ENCODE data around the gene WDR64. TPM values are rescaled to one million over a fixed set of nuclear protein-coding genes. Genes with fewer than 3 reads are reported as not detected.

Gene WDR64
- polyA plus RNA-seq, 2 of the 4 experiments (the other 2 are of a cell fraction), result not detected

DNA sequence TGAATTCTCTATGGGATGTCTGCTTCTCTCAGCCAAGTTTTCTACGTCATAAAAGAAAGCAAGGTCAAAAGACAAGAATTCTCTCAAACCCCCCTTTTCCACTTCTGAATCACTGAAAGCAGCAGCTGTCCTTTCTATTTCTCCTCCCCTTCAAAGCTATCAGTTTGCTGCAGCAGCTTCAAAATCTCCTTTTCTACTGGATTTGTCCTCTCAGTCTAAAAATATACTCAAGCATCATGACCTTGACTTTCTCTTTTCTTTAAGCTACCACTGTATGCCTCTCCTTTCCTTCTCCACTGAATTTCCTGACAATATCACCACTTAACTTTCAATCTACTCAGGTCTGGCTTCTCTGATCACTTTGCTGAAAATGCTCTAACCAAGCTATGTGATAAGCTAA is 1.9 kb downstream of the WDR64 start:
- WGBS (ENCODE audit: missing lambda C conversion rate), result 90% methylated on average over 1 of the region's 1 CpG
- no peak for FAIRE-seq

GRCh38 chr1:241654641-241655040 is 2.6 kb downstream of the WDR64 start:
- POLR2A ChIA-PET, result no interaction called here
- H3K9me3 ChIP-seq, result no peaks in the 10 kb centered on the region
- peaks cover 12% of the 10 kb centered on the region; the same call in 1 of the 3 replicates for H3K4me1 ChIP-seq
- ATAC-seq, result no peak
- H3K4me2 ChIP-seq, result no peak overlapping the region
- CTCF ChIA-PET, result no interaction called here
- TF ChIP-seq, protein P1, sequence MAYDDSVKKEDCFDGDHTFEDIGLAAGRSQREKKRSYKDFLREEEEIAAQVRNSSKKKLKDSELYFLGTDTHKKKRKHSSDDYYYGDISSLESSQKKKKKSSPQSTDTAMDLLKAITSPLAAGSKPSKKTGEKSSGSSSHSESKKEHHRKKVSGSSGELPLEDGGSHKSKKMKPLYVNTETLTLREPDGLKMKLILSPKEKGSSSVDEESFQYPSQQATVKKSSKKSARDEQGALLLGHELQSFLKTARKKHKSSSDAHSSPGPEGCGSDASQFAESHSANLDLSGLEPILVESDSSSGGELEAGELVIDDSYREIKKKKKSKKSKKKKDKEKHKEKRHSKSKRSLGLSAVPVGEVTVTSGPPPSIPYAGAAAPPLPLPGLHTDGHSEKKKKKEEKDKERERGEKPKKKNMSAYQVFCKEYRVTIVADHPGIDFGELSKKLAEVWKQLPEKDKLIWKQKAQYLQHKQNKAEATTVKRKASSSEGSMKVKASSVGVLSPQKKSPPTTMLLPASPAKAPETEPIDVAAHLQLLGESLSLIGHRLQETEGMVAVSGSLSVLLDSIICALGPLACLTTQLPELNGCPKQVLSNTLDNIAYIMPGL (CRISPR knock-in tag; IDR thresholded peaks at IDR 0.05; ENCODE audit: borderline replicate concordance), result no peak
- TF ChIP-seq HOXB13 (CRISPR knock-in tag; IDR thresholded peaks at IDR 0.05; ENCODE audit: low read depth) (no peak), RARB (CRISPR knock-in tag; IDR thresholded peaks at IDR 0.05) (no peak), HEYL (CRISPR knock-in tag; IDR thresholded peaks at IDR 0.05) (no peak), MAX (IDR thresholded peaks at IDR 0.05) (no peak)
- TF ChIP-seq, protein P2, sequence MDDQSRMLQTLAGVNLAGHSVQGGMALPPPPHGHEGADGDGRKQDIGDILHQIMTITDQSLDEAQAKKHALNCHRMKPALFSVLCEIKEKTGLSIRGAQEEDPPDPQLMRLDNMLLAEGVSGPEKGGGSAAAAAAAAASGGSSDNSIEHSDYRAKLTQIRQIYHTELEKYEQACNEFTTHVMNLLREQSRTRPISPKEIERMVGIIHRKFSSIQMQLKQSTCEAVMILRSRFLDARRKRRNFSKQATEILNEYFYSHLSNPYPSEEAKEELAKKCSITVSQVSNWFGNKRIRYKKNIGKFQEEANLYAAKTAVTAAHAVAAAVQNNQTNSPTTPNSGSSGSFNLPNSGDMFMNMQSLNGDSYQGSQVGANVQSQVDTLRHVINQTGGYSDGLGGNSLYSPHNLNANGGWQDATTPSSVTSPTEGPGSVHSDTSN (IDR thresholded peaks at IDR 0.05), result no peak
- DNase-seq (ENCODE audit: low read depth in 1 of 2, low spot score in 1 of 2), result no peak
- no peak overlapping the region for H3K4me3 ChIP-seq
- WGBS (ENCODE audit: missing lambda C conversion rate), result 57% methylated on average over 1 of the region's 1 CpG
- no peak overlapping the region for H3K27ac ChIP-seq
- FAIRE-seq, result no peak

More for the DNA sequence above, 1.9 kb downstream of the WDR64 start:
- ATAC-seq, result no peak
- H3K9me3 ChIP-seq, result no peaks in the 10 kb centered on the region
- H3K4me1 ChIP-seq, result peaks cover 12% of the 10 kb centered on the region; the same call in 1 of the 3 replicates
- no peak overlapping the region for H3K4me2 ChIP-seq
- no peak overlapping the region for H3K4me3 ChIP-seq
- TF ChIP-seq JUN (IDR thresholded peaks at IDR 0.05) (no peak), REST (IDR thresholded peaks at IDR 0.05) (no peak), CBX8 (IDR thresholded peaks at IDR 0.05) (no peak), NPAS2 (CRISPR knock-in tag; IDR thresholded peaks at IDR 0.05; ENCODE audit: borderline replicate concordance) (no peak), BCL3 (IDR thresholded peaks at IDR 0.05) (no peak), POLR2A (IDR thresholded peaks at IDR 0.05; ENCODE audit: low read length) (no peak), KDM1A (IDR thresholded peaks at IDR 0.05; ENCODE audit: low read depth) (no peak), HOXB5 (CRISPR knock-in tag; IDR thresholded peaks at IDR 0.05) (no peak), POLR2AphosphoS2 (conservative IDR thresholded peaks at IDR 0.05; ENCODE audit: low read length) (no peak)
- H3K27ac ChIP-seq, result no peak overlapping the region
- DNase-seq (ENCODE audit: low read depth in 1 of 2, low spot score in 1 of 2), result no peak
- POLR2A ChIA-PET, result no interaction called here
- CTCF ChIA-PET, result no interaction called here

All from A549 (cell line).